Activated CD8-positive, alpha-beta memory T cell treated with anti-CD3 and anti-CD28 coated beads, Interleukin-2, amount 10 ng/mL, durations not matched to agents 7 days and 5 days (primary cell): ENCODE data around the gene PCK2. TPM values are rescaled to one million over a fixed set of nuclear protein-coding genes. Genes with fewer than 3 reads are reported as not detected.

Source experiments
- ATAC-seq: fragments of 150-1000 bp; cut with Tn5 transposase; one replicate; pipeline ENCODE4 v1.10.0; 2021; ENCODE audit warnings: moderate library complexity
- CTCF ChIA-PET: fragments of 350-600 bp; sonication (Branson Sonifier 250); formaldehyde crosslinking; loops from one replicate; lab custom pipeline; 2021; ENCODE audit warnings: antibody characterized with exemption; lab: Charles Lee
- DNase-seq: peaks from one replicate; pipeline ENCODE4 v3.0.0-alpha.2; 2020
- H3K27ac Mint-ChIP-seq: one replicate; pipeline ENCODE4 v1.8.0; 2021; ENCODE audit warnings: mild to moderate bottlenecking, mixed read lengths
- H3K27me3 Mint-ChIP-seq: one replicate; pipeline ENCODE4 v1.8.0; 2021; ENCODE audit warnings: mixed read lengths
- H3K36me3 Mint-ChIP-seq: one replicate; pipeline ENCODE4 v1.8.0; 2021; ENCODE audit warnings: mild to moderate bottlenecking, mixed read lengths
- H3K4me1 Mint-ChIP-seq: one replicate; pipeline ENCODE4 v1.8.0; 2021; ENCODE audit warnings: mixed read lengths
- H3K4me3 Mint-ChIP-seq: one replicate; pipeline ENCODE4 v1.8.0; 2021; ENCODE audit warnings: mild to moderate bottlenecking, moderate library complexity, mixed read lengths
- H3K9me3 Mint-ChIP-seq: one replicate; pipeline ENCODE4 v1.8.0; 2022; ENCODE audit warnings: low read depth, mixed read lengths
- total RNA-seq, 2 experiments: library from RNA; stranded (reverse); gene quantifications; one replicate each; pipeline ENCODE4 v1.2.3, GENCODE V29; 2021

The PCK2 gene
- total RNA-seq, 2 experiments from 2014 or later, result 61.7 to 87.0 TPM

- DNase-seq (no peak), ATAC-seq (no peak)
- no peaks in the 10 kb centered on the region for H3K36me3 Mint-ChIP-seq
- H3K27me3 Mint-ChIP-seq, result no peaks in the 10 kb centered on the region
- CTCF ChIA-PET, result interaction anchor here (2.2 kb wide), 1 partner anchor 26 kb away, joined by 8 read pairs; no protein-coding TSS in a partner anchor
- H3K4me3 Mint-ChIP-seq, result no peak overlapping the region
- H3K9me3 Mint-ChIP-seq, result no peaks in the 10 kb centered on the region
- no peak overlapping the region for H3K27ac Mint-ChIP-seq
- no peaks in the 10 kb centered on the region for H3K4me1 Mint-ChIP-seq
Measured at GRCh38 chr14:24064856-24065255, 29.3 kb upstream of the PCK2 start.

GRCh38 chr14:24065408-24065807 is 28.7 kb upstream of the PCK2 start:
- Mint-ChIP-seq H3K27me3 (peaks cover 3% of the 10 kb centered on the region), H3K9me3 (no peaks in the 10 kb centered on the region), H3K4me1 (no peaks in the 10 kb centered on the region), H3K4me3 (no peak overlapping the region), H3K27ac (no peak overlapping the region), H3K36me3 (no peaks in the 10 kb centered on the region)
- ATAC-seq (no peak), DNase-seq (no peak)
- CTCF ChIA-PET, result interaction anchor here (0.6 to 2.2 kb wide), 2 partner anchors 25 to 166 kb away, joined by 3 to 8 read pairs; no protein-coding TSS in a partner anchor

GRCh38 chr14:24066496-24067132 is 27.5 kb upstream of the PCK2 start:
- Mint-ChIP-seq H3K36me3 (no peaks in the 10 kb centered on the region), H3K27ac (no peak overlapping the region)
- DNase-seq, result no peak

GRCh38 chr14:24067133-24068082 is 26.7 kb upstream of the PCK2 start:
- peaks cover 3% of the 10 kb centered on the region for H3K4me1 Mint-ChIP-seq
- H3K27me3 Mint-ChIP-seq, result peaks cover 3% of the 10 kb centered on the region
- no peak for DNase-seq
- CTCF ChIA-PET, result interaction anchor here (0.6 to 1.3 kb wide), 7 partner anchors 12 to 146 kb away, joined by 3 to 7 read pairs (median 3); partner anchors contain the start of gene PCK2
- no peak overlapping the region for H3K27ac Mint-ChIP-seq
- no peaks in the 10 kb centered on the region for H3K36me3 Mint-ChIP-seq
- no peak for ATAC-seq
- no peaks in the 10 kb centered on the region for H3K9me3 Mint-ChIP-seq
- no peak overlapping the region for H3K4me3 Mint-ChIP-seq

More at GRCh38 chr14:24066496-24067132, 27.5 kb upstream of the PCK2 start:
- ATAC-seq, result no peak
- H3K9me3 Mint-ChIP-seq, result no peaks in the 10 kb centered on the region
- no peak overlapping the region for H3K4me3 Mint-ChIP-seq
- CTCF ChIA-PET, result interaction anchor here (0.8 to 1.3 kb wide), 5 partner anchors 13 to 42 kb away, joined by 3 to 7 read pairs (median 3); partner anchors contain the start of gene PCK2
- peaks cover 3% of the 10 kb centered on the region for H3K4me1 Mint-ChIP-seq
- H3K27me3 Mint-ChIP-seq, result peaks cover 3% of the 10 kb centered on the region

GRCh38 chr14:24068711-24069410 is 25.2 kb upstream of the PCK2 start:
- H3K36me3 Mint-ChIP-seq, result no peaks in the 10 kb centered on the region
- ATAC-seq, result no peak
- peaks cover 3% of the 10 kb centered on the region for H3K27me3 Mint-ChIP-seq
- H3K27ac Mint-ChIP-seq, result no peak overlapping the region
- no peak for DNase-seq
- no peak overlapping the region for H3K4me3 Mint-ChIP-seq
- H3K9me3 Mint-ChIP-seq, result no peaks in the 10 kb centered on the region
- CTCF ChIA-PET, result interaction anchor here (1.2 kb wide), 1 partner anchor 22 kb away, joined by 3 read pairs; no protein-coding TSS in a partner anchor
- H3K4me1 Mint-ChIP-seq, result peaks cover 3% of the 10 kb centered on the region

- ATAC-seq (no peak), DNase-seq (no peak)
- H3K27ac Mint-ChIP-seq, result no peak overlapping the region
- no peaks in the 10 kb centered on the region for H3K9me3 Mint-ChIP-seq
- no peak overlapping the region for H3K4me3 Mint-ChIP-seq
- H3K4me1 Mint-ChIP-seq, result peaks cover 3% of the 10 kb centered on the region
- H3K36me3 Mint-ChIP-seq, result no peaks in the 10 kb centered on the region
- CTCF ChIA-PET, result interaction anchor here (1.1 to 2.1 kb wide), 3 partner anchors 11 to 21 kb away, joined by 3 to 11 read pairs (median 5); partner anchors contain the start of gene CARMIL3
- peaks cover 3% of the 10 kb centered on the region for H3K27me3 Mint-ChIP-seq
Measured at GRCh38 chr14:24069411-24069735, 24.7 kb upstream of the PCK2 start.

- CTCF ChIA-PET, result interaction anchor here (1.1 to 2.1 kb wide), 4 partner anchors 10 to 20 kb away, joined by 3 to 11 read pairs (median 5); partner anchors contain the start of gene CARMIL3
- H3K4me1 Mint-ChIP-seq, result peaks cover 8% of the 10 kb centered on the region
- H3K4me3 Mint-ChIP-seq, result no peak overlapping the region
- DNase-seq (no peak), ATAC-seq (no peak)
- H3K27ac Mint-ChIP-seq, result no peak overlapping the region
- peaks cover 3% of the 10 kb centered on the region for H3K27me3 Mint-ChIP-seq
- H3K36me3 Mint-ChIP-seq, result no peaks in the 10 kb centered on the region
- no peaks in the 10 kb centered on the region for H3K9me3 Mint-ChIP-seq
Measured at GRCh38 chr14:24070285-24071143, 23.6 kb upstream of the PCK2 start.

GRCh38 chr14:24071144-24071697 is 22.9 kb upstream of the PCK2 start, which contains the start of gene CPNE6:
Gene CPNE6 (plus strand): TSS chr14:24071562. CDS start chr14:24072937, 1,375 bp downstream.
- Mint-ChIP-seq H3K4me1 (peaks cover 15% of the 10 kb centered on the region), H3K27me3 (peaks cover 3% of the 10 kb centered on the region), H3K9me3 (no peaks in the 10 kb centered on the region), H3K36me3 (no peaks in the 10 kb centered on the region), H3K27ac (no peak within 1 kb of the TSS), H3K4me3 (no peak within 1 kb of the TSS)
- CTCF ChIA-PET, result interaction anchor here (1.8 to 2.1 kb wide), 2 partner anchors 9 to 13 kb away, joined by 5 to 11 read pairs; no protein-coding TSS in a partner anchor
- ATAC-seq, result no peak
- no peak for DNase-seq

GRCh38 chr14:24071836-24072430 is 22.2 kb upstream of the PCK2 start:
- CTCF ChIA-PET, result interaction anchor here (0.7 to 1.8 kb wide), 4 partner anchors 8 to 18 kb away, joined by 3 to 5 read pairs (median 3); no protein-coding TSS in a partner anchor
- peaks cover 18% of the 10 kb centered on the region for H3K4me1 Mint-ChIP-seq
- peaks cover 3% of the 10 kb centered on the region for H3K27me3 Mint-ChIP-seq
- DNase-seq (no peak), ATAC-seq (no peak)
- H3K4me3 Mint-ChIP-seq, result no peak overlapping the region
- no peaks in the 10 kb centered on the region for H3K9me3 Mint-ChIP-seq
- no peak overlapping the region for H3K27ac Mint-ChIP-seq
- H3K36me3 Mint-ChIP-seq, result no peaks in the 10 kb centered on the region

- DNase-seq, result no peak
- no peak overlapping the region for H3K27ac Mint-ChIP-seq
- H3K9me3 Mint-ChIP-seq, result no peaks in the 10 kb centered on the region
- no peak for ATAC-seq
- H3K36me3 Mint-ChIP-seq, result no peaks in the 10 kb centered on the region
- CTCF ChIA-PET, result interaction anchor here (0.7 to 1.0 kb wide), 4 partner anchors 11 to 36 kb away, joined by 3 read pairs; no protein-coding TSS in a partner anchor
- no peak overlapping the region for H3K4me3 Mint-ChIP-seq
- H3K4me1 Mint-ChIP-seq, result peaks cover 18% of the 10 kb centered on the region
- peaks cover 3% of the 10 kb centered on the region for H3K27me3 Mint-ChIP-seq
Measured at GRCh38 chr14:24072436-24072835, 21.7 kb upstream of the PCK2 start.
